Activated CD4-positive, alpha-beta T cell treated with anti-CD3 and anti-CD28 coated beads, Interleukin-2, amount 50 U/mL, for 1 hour (primary cell): ENCODE data around the gene TNFRSF1B.

Source experiments
- DNase-seq: peaks from one replicate; pipeline ENCODE4 v3.0.0-alpha.2; 2020

Gene TNFRSF1B

GRCh38 chr1:12142141-12142823, 24.5 kb upstream of the TNFRSF1B start:
- no peak for DNase-seq

- no peak for DNase-seq
Observed at GRCh38 chr1:12142891-12143630, 23.7 kb upstream of the TNFRSF1B start.

- DNase-seq, result no peak
Observed at GRCh38 chr1:12143631-12144155, 23.1 kb upstream of the TNFRSF1B start.

GRCh38 chr1:12144236-12144635, 22.6 kb upstream of the TNFRSF1B start:
- DNase-seq, result no peak

- no peak for DNase-seq
Observed at GRCh38 chr1:12144969-12145368, 21.8 kb upstream of the TNFRSF1B start.

- no peak for DNase-seq
Observed at GRCh38 chr1:12145616-12146342, 21.0 kb upstream of the TNFRSF1B start.

GRCh38 chr1:12146343-12147112, 20.3 kb upstream of the TNFRSF1B start:
- no peak for DNase-seq

GRCh38 chr1:12147201-12147701, 19.5 kb upstream of the TNFRSF1B start:
- no peak for DNase-seq

GRCh38 chr1:12148160-12148957, 18.4 kb upstream of the TNFRSF1B start:
- DNase-seq, result no peak

GRCh38 chr1:12148958-12149790, 17.6 kb upstream of the TNFRSF1B start:
- no peak for DNase-seq

GRCh38 chr1:12149791-12150175, 17.0 kb upstream of the TNFRSF1B start:
- no peak for DNase-seq

- no peak for DNase-seq
Observed at GRCh38 chr1:12150456-12151200, 16.2 kb upstream of the TNFRSF1B start.

GRCh38 chr1:12151465-12151864, 15.3 kb upstream of the TNFRSF1B start:
- no peak for DNase-seq

GRCh38 chr1:12152113-12152891, 14.5 kb upstream of the TNFRSF1B start:
- DNase-seq, result no peak

- no peak for DNase-seq
Observed at GRCh38 chr1:12153181-12153785, 13.5 kb upstream of the TNFRSF1B start.

- no peak for DNase-seq
Observed at GRCh38 chr1:12155328-12155727, 11.5 kb upstream of the TNFRSF1B start.

- DNase-seq, result no peak
Observed at GRCh38 chr1:12157366-12158231, 9.2 kb upstream of the TNFRSF1B start.
